VCaP (cell line): ENCODE results near the gene CBX6.
A peak's percentile ranks its signal among the peaks of the same experiment; 100 is the strongest.

Source experiments
- H3K27ac ChIP-seq: fragments of 450-650 bp; 2 replicates; pipeline ENCODE4 v1.5.1; 2017
- TF ChIP-seq, protein P1 (sequence below): fragments of 450-650 bp; conservative IDR thresholded peaks from 2 replicates; pipeline ENCODE4 v1.5.1; 2017; ENCODE audit warnings: mild to moderate bottlenecking, moderate library complexity

The CBX6 gene

DNA sequence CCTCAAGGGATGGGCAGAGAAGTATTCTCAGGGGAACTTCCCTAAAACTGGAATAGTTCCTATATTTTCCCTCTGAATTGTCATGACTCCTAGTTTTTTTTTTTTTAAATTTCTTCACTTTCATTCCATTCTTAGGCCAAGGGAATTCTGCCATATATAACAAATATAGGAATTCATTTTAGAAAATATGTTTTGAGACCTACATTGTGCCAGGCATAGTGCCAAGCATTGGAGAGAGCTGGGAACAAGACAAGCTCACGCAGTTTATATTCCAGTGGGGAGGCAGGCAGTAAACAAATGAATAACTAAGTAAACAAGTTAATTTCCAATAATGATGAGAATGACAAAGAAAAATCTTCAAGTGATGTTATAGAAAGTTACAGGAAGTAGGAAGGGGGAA lies 25.6 kb downstream of the CBX6 start:
- H3K27ac ChIP-seq: no peak overlapping the region
- TF ChIP-seq, protein P1, sequence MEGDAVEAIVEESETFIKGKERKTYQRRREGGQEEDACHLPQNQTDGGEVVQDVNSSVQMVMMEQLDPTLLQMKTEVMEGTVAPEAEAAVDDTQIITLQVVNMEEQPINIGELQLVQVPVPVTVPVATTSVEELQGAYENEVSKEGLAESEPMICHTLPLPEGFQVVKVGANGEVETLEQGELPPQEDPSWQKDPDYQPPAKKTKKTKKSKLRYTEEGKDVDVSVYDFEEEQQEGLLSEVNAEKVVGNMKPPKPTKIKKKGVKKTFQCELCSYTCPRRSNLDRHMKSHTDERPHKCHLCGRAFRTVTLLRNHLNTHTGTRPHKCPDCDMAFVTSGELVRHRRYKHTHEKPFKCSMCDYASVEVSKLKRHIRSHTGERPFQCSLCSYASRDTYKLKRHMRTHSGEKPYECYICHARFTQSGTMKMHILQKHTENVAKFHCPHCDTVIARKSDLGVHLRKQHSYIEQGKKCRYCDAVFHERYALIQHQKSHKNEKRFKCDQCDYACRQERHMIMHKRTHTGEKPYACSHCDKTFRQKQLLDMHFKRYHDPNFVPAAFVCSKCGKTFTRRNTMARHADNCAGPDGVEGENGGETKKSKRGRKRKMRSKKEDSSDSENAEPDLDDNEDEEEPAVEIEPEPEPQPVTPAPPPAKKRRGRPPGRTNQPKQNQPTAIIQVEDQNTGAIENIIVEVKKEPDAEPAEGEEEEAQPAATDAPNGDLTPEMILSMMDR: no peak

DNA sequence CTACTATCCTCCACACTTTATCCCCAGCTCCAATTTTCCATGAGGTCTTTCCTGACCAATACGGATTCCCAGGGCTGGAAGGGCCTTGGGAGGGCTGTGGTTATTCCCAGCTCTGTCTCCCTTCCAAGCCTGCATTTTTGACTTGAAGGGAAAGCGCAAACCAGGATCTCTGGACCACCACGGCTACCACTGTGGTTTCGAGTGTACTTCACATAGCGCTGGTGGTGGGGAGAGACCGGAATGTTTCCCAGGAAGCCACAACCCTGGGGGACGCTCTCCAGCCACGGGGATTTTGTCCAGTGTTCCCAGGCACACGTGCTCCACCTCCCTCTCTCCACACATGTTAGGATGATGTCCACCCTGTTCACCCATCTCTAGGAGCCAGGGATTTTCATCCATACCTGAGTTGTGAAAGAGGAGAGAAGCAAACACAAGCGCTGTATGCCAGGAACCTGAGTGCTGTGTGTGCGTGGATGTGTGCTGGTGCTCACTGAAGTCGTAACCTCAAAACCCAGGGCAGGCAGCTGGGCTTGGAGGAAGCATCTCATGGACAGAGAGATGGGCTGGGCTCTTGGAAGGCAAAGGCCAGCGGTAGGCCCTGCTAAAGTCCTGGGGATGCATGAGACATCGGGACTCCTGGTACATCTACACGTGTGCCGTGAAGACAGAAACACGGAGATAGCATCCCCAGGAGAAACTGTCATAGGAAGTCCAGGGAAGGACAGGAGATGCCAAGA lies 26.8 kb downstream of the CBX6 start:
- TF ChIP-seq, protein P1: no peak
- no peak overlapping the region for H3K27ac ChIP-seq

GRCh38 chr22:38844315-38845003 lies 27.6 kb downstream of the CBX6 start:
- TF ChIP-seq, protein P1: no peak
- H3K27ac ChIP-seq: peak overlapping the region; percentile 67; the same call in 1 of the 2 replicates

DNA sequence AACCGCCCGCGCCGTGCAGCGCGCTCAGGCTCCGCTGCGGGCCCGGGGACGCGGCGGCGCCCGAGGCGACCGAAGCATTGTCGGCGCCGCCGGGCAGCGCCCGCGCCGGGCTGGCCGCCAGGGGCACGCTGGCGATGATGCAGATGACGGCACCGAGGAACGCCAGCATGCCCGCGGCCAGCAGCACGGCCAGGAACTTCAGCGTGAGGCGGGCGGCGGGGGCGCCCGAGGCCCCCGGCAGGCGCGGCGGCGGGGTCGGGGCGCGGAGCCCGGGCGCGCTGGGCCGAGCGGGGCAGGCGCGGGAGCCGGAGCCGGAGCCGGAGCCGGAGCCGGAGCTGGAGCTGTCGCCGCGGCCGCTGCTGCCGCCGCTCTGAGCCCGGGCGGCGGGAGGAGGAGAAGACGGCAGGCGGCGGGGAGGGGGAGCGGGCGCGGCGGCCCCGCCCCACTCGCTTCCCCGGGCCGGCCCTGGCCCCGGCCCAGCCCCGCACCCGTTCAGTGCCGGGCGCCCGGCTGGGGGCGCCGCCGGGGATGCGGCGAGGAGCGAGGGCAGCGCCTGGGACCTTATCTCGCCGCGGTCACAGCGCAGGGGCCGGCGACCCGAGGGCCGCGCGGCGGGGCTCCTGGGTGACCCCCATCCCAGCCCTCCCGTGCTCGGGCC lies 28.2 kb downstream of the CBX6 start, which contains the start of gene NPTXR:
Gene NPTXR (minus strand): TSS at position 372 of the 658 bp plus-strand sequence.
- peak within 1 kb of the TSS; percentile 67 for H3K27ac ChIP-seq
- TF ChIP-seq, protein P1: 0 out of 2 replicates have a peak, but pooled peaks have one; percentile 3

DNA sequence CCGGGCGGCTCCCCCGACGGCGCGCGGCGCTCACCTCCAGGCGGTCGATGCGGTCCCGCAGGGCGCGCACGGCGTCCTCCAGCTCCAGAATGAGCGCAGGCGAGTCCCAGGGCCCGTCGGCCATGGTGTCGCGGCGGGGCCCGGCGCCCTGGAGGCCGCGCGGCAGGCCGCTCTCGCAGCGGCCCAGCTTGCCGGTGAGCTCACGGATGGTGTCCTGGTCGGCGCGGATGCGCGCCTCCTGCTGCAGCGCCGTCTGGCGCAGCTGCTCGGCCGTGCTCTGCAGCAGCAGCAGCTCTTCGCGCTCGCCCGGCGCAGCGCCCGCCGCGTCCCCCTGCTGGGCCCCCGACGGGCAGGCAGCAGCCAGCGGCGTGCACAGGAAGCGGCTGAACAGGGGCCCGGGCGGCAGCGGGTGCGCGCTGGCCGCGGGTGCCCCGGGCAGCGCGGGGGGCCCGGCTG lies 28.8 kb downstream of the CBX6 start:
- TF ChIP-seq, protein P1: peak; percentile 56
- H3K27ac ChIP-seq: peak overlapping the region; percentile 67

DNA sequence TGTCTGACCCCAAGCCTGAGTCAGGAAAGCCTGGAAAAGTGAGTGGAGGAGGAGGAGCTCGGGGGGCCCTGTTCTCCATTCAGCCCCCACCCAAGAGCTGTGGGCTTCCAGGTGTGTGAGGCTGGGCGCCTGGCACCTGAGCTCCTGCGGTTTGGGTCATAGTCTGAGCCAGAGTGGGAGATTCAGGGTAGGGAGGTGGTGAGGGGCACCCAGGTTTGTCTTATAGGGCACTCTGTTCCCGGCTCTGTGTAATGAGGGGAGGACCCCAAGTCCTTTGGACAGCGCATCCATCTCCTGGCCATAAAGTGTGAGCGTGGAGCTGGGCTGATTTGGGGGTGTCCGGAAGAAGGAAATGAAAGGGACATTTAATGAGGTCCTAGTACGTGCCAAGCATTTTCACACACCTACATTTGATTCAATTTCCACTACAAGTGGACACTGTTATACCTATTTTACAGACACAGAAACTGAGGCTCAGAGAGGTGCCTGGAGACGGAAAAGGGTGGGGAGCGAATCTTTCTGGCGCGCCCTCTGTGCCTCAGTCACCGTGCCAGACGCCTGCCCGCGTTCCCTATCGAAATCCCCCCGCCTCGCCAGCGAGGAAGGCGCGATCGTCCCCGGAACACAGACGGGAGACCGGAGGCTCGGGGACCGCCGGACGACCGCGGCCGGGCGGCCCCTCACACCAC lies 29.4 kb downstream of the CBX6 start:
- H3K27ac ChIP-seq: peak overlapping the region; percentile 67

More for the DNA sequence above, 29.4 kb downstream of the CBX6 start:
- TF ChIP-seq, protein P1: no peak
